ENCODE results near the gene MAJIN. TPM values are rescaled to one million over a fixed set of nuclear protein-coding genes. Genes with fewer than 3 reads are reported as not detected.

The MAJIN gene
- total and polyA plus RNA-seq, 10 of the 15 experiments (the other 5 are each of a cell fraction or from before 2014, with no cell fraction given), result 0.10 TPM; not detected in 9

DNA sequence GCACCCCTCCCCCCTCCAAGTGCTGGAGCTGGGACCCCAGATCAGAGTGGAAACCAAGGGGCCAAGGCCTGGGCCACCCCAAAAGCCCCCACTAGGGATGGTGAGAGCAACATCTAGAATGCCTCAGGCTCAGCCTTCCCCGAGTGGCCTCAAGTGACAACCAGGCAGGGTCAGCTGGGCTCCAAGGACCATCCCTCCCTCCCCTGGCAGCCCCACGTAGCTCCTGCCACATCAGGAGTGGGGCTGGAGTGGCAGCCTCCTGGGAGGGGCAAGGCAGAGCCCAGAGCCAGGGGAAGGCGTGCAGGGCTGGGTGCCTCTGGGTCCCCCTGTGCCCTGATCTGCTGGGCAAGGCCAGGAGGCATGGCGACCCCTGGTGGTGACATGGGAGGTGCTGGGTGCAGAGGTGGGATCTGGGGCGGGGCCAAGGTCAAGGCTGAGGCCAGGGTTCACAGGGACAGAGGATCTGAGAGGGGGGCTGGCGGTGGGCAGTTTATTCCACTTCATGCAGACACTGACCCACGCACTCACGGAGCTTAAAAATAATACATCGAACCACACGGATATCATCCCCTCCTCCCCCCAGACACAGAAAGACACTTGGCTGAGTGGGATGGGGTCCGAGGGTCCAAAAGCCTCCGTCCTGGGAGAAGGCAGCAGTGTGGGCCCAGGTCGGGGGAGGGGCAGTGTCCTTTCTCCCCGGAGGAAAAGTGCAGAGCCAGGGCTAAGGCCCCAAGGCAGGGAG lies 77.7 kb downstream of the MAJIN start (continued):
- TF ChIP-seq RCOR1 (conservative IDR thresholded peaks at IDR 0.05; ENCODE audit: low read depth, low read length), result no peak
- peak; percentile 24 for TF ChIP-seq RELA (IDR thresholded peaks at IDR 0.05; ENCODE audit: borderline replicate concordance, partially characterized antibody)
- TF ChIP-seq, protein P1, sequence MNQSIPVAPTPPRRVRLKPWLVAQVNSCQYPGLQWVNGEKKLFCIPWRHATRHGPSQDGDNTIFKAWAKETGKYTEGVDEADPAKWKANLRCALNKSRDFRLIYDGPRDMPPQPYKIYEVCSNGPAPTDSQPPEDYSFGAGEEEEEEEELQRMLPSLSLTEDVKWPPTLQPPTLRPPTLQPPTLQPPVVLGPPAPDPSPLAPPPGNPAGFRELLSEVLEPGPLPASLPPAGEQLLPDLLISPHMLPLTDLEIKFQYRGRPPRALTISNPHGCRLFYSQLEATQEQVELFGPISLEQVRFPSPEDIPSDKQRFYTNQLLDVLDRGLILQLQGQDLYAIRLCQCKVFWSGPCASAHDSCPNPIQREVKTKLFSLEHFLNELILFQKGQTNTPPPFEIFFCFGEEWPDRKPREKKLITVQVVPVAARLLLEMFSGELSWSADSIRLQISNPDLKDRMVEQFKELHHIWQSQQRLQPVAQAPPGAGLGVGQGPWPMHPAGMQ (IDR thresholded peaks at IDR 0.05; ENCODE audit: borderline replicate concordance), result no peak
- TF ChIP-seq NFYA (IDR thresholded peaks at IDR 0.05; ENCODE audit: borderline replicate concordance, low read depth, low read length), result no peak
- TF ChIP-seq, protein P2, sequence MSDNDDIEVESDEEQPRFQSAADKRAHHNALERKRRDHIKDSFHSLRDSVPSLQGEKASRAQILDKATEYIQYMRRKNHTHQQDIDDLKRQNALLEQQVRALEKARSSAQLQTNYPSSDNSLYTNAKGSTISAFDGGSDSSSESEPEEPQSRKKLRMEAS (IDR thresholded peaks at IDR 0.05; ENCODE audit: low read depth, low read length), result no peak
- TF ChIP-seq, protein P3, sequence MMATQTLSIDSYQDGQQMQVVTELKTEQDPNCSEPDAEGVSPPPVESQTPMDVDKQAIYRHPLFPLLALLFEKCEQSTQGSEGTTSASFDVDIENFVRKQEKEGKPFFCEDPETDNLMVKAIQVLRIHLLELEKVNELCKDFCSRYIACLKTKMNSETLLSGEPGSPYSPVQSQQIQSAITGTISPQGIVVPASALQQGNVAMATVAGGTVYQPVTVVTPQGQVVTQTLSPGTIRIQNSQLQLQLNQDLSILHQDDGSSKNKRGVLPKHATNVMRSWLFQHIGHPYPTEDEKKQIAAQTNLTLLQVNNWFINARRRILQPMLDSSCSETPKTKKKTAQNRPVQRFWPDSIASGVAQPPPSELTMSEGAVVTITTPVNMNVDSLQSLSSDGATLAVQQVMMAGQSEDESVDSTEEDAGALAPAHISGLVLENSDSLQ (IDR thresholded peaks at IDR 0.05), result peak; percentile 58
- TF ChIP-seq, protein P4, sequence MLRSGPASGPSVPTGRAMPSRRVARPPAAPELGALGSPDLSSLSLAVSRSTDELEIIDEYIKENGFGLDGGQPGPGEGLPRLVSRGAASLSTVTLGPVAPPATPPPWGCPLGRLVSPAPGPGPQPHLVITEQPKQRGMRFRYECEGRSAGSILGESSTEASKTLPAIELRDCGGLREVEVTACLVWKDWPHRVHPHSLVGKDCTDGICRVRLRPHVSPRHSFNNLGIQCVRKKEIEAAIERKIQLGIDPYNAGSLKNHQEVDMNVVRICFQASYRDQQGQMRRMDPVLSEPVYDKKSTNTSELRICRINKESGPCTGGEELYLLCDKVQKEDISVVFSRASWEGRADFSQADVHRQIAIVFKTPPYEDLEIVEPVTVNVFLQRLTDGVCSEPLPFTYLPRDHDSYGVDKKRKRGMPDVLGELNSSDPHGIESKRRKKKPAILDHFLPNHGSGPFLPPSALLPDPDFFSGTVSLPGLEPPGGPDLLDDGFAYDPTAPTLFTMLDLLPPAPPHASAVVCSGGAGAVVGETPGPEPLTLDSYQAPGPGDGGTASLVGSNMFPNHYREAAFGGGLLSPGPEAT (IDR thresholded peaks at IDR 0.05; ENCODE audit: low read depth), result no peak
- TF ChIP-seq, protein P5, sequence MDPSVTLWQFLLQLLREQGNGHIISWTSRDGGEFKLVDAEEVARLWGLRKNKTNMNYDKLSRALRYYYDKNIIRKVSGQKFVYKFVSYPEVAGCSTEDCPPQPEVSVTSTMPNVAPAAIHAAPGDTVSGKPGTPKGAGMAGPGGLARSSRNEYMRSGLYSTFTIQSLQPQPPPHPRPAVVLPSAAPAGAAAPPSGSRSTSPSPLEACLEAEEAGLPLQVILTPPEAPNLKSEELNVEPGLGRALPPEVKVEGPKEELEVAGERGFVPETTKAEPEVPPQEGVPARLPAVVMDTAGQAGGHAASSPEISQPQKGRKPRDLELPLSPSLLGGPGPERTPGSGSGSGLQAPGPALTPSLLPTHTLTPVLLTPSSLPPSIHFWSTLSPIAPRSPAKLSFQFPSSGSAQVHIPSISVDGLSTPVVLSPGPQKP (IDR thresholded peaks at IDR 0.05; ENCODE audit: low read depth, low read length), result no peak
- no peak for TF ChIP-seq IKZF2 (IDR thresholded peaks at IDR 0.05)
- TF ChIP-seq CREM (IDR thresholded peaks at IDR 0.05; ENCODE audit: low read depth), result no peak
- TF ChIP-seq MEF2B (IDR thresholded peaks at IDR 0.05; ENCODE audit: partially characterized antibody, poor library complexity, severe bottlenecking), result no peak
- TF ChIP-seq TBL1XR1 (IDR thresholded peaks at IDR 0.05; ENCODE audit: low read depth, low read length), result no peak
- no peak for TF ChIP-seq ZNF274 (IDR thresholded peaks at IDR 0.05; ENCODE audit: insufficient read depth, insufficient read length)
- TF ChIP-seq BMI1 (IDR thresholded peaks at IDR 0.05; ENCODE audit: borderline replicate concordance), result no peak
- TF ChIP-seq, protein P6, sequence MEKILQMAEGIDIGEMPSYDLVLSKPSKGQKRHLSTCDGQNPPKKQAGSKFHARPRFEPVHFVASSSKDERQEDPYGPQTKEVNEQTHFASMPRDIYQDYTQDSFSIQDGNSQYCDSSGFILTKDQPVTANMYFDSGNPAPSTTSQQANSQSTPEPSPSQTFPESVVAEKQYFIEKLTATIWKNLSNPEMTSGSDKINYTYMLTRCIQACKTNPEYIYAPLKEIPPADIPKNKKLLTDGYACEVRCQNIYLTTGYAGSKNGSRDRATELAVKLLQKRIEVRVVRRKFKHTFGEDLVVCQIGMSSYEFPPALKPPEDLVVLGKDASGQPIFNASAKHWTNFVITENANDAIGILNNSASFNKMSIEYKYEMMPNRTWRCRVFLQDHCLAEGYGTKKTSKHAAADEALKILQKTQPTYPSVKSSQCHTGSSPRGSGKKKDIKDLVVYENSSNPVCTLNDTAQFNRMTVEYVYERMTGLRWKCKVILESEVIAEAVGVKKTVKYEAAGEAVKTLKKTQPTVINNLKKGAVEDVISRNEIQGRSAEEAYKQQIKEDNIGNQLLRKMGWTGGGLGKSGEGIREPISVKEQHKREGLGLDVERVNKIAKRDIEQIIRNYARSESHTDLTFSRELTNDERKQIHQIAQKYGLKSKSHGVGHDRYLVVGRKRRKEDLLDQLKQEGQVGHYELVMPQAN (conservative IDR thresholded peaks at IDR 0.05), result no peak
- TF ChIP-seq NRF1 (conservative IDR thresholded peaks at IDR 0.05; ENCODE audit: low read depth, low read length), result no peak
- TF ChIP-seq, protein P7, sequence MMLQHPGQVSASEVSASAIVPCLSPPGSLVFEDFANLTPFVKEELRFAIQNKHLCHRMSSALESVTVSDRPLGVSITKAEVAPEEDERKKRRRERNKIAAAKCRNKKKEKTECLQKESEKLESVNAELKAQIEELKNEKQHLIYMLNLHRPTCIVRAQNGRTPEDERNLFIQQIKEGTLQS (IDR thresholded peaks at IDR 0.05; ENCODE audit: borderline replicate concordance, extremely low read depth, low read depth, low read length), result no peak
- TF ChIP-seq BRCA1 (IDR thresholded peaks at IDR 0.05; ENCODE audit: low read depth, low read length), result no peak
- no peak for TF ChIP-seq MTA2 (IDR thresholded peaks at IDR 0.05; ENCODE audit: low read depth)
- TF ChIP-seq PML (IDR thresholded peaks at IDR 0.05; ENCODE audit: low read length), result no peak
